Karpas-422 (cell line): ENCODE measurements around the gene FAM171A1. TPM values are rescaled to one million over a fixed set of nuclear protein-coding genes. Genes with fewer than 3 reads are reported as not detected.

Experiments
- DNase-seq: peaks from one replicate; pipeline ENCODE4 v3.0.0-alpha.2; 2015
- H2AFZ ChIP-seq: fragments of 200-600 bp; sonication (generic); 2 replicates; pipeline ENCODE4 v1.6.1; 2014; ENCODE audit warnings: antibody characterized with exemption, low read length, mixed read lengths
- H3K27ac ChIP-seq: fragments of 200-600 bp; sonication (generic); 2 replicates; pipeline ENCODE4 v1.5.1; 2014; ENCODE audit warnings: mild to moderate bottlenecking, low read length, moderate library complexity
- H3K27me3 ChIP-seq: fragments of 200-600 bp; sonication (generic); 2 replicates; pipeline ENCODE4 v1.6.1; 2014; ENCODE audit warnings: low read length, mixed read lengths
- H3K36me3 ChIP-seq: fragments of 200-600 bp; sonication (generic); 2 replicates; pipeline ENCODE4 v1.6.1; 2014; ENCODE audit warnings: low read length, mixed read lengths; ENCODE audit not compliant: insufficient read depth
- H3K4me1 ChIP-seq: fragments of 200-600 bp; sonication (generic); 2 replicates; pipeline ENCODE4 v1.6.1; 2014; ENCODE audit warnings: mild to moderate bottlenecking, low read length, mixed read lengths
- H3K4me2 ChIP-seq: fragments of 200-600 bp; sonication (generic); 2 replicates; pipeline ENCODE4 v1.6.1; 2014; ENCODE audit warnings: low read length, low read depth, mild to moderate bottlenecking; ENCODE audit not compliant: poor library complexity, severe bottlenecking
- H3K4me3 ChIP-seq: fragments of 200-600 bp; sonication (generic); 2 replicates; pipeline ENCODE4 v1.5.1; 2014; ENCODE audit warnings: mild to moderate bottlenecking, antibody characterized with exemption, low read length, mixed read lengths
- H3K79me2 ChIP-seq: fragments of 200-600 bp; sonication (generic); 2 replicates; pipeline ENCODE4 v1.6.1; 2014; ENCODE audit warnings: mild to moderate bottlenecking, low read length, mixed read lengths
- H3K9ac ChIP-seq: fragments of 200-600 bp; sonication (generic); 2 replicates; pipeline ENCODE4 v1.6.0; 2014; ENCODE audit warnings: low read length
- H3K9me2 ChIP-seq: fragments of 200-600 bp; sonication (generic), shearing (Covaris generic); replicated peaks from 2 replicates; pipeline ENCODE4 v1.6.0; 2014; ENCODE audit warnings: mild to moderate bottlenecking, low read length, moderate library complexity; ENCODE audit not compliant: insufficient read depth
- H3K9me3 ChIP-seq: fragments of 300-700, 200-600 bp; sonication (generic); 2 replicates; pipeline ENCODE4 v1.6.1; 2014; ENCODE audit warnings: low read length, mixed read lengths
- H4K20me1 ChIP-seq: fragments of 200-600 bp; sonication (generic); 2 replicates; pipeline ENCODE4 v1.6.1; 2014; ENCODE audit warnings: mild to moderate bottlenecking, antibody characterized with exemption, low read length, low read depth; ENCODE audit not compliant: insufficient read depth
- total RNA-seq: library from RNA; depleted of rRNA; stranded (reverse); fragments of >200 nt; shearing (Covaris generic); gene quantifications from 2 replicates; pipeline ENCODE4 v1.2.3, GENCODE V29; 2014; ENCODE audit warnings: low replicate concordance

The FAM171A1 gene
- total RNA-seq, 1 experiment from 2014 or later, result not detected

DNA sequence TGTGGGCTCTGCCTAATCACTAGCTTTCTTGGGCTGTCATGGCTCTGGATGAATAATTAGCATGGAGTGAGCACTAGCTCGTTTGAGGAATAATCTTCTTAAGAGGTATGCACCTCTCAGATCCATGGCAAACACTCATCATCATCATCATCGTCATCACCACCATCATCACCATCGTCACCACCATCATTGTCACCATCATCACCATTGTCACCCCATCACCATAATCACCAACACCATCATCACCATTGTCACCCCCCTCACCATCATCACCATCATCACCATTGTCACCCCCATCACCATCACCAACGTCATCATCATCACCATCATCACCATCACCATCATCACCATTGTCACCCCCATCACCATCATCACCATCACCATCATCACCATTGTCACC lies 141.8 kb downstream of the FAM171A1 start:
- Histone ChIP-seq H3K4me3 (no peak overlapping the region), H3K4me2 (no peak overlapping the region), H2AFZ (no peak overlapping the region), H3K9me2 (no peaks in the 10 kb centered on the region), H3K36me3 (no peaks in the 10 kb centered on the region), H3K27ac (no peak overlapping the region), H3K9me3 (no peaks in the 10 kb centered on the region), H3K27me3 (no peaks in the 10 kb centered on the region), H3K4me1 (no peaks in the 10 kb centered on the region), H3K9ac (no peak overlapping the region), H4K20me1 (no peaks in the 10 kb centered on the region), H3K79me2 (no peaks in the 10 kb centered on the region)
- DNase-seq, result no peak

- Histone ChIP-seq H3K4me3 (no peak overlapping the region), H3K27me3 (no peaks in the 10 kb centered on the region), H3K9me2 (no peaks in the 10 kb centered on the region), H3K9me3 (no peaks in the 10 kb centered on the region), H3K4me2 (no peak overlapping the region), H2AFZ (no peak overlapping the region), H3K79me2 (no peaks in the 10 kb centered on the region), H3K27ac (no peak overlapping the region), H3K36me3 (no peaks in the 10 kb centered on the region), H3K4me1 (no peaks in the 10 kb centered on the region), H3K9ac (no peak overlapping the region), H4K20me1 (no peaks in the 10 kb centered on the region)
- no peak for DNase-seq
Measured at GRCh38 chr10:15228426-15228825, 142.7 kb downstream of the FAM171A1 start.

- H3K36me3 ChIP-seq, result no peaks in the 10 kb centered on the region
- H3K79me2 ChIP-seq, result no peaks in the 10 kb centered on the region
- no peaks in the 10 kb centered on the region for H3K9me3 ChIP-seq
- no peak overlapping the region for H2AFZ ChIP-seq
- no peak overlapping the region for H3K4me3 ChIP-seq
- no peak overlapping the region for H3K9ac ChIP-seq
- no peak for DNase-seq
- H3K4me1 ChIP-seq, result no peaks in the 10 kb centered on the region
- no peak overlapping the region for H3K27ac ChIP-seq
- no peak overlapping the region for H3K4me2 ChIP-seq
- H3K27me3 ChIP-seq, result no peaks in the 10 kb centered on the region
- H4K20me1 ChIP-seq, result no peaks in the 10 kb centered on the region
- no peaks in the 10 kb centered on the region for H3K9me2 ChIP-seq
Measured at GRCh38 chr10:15227611-15228372, 143.3 kb downstream of the FAM171A1 start.

GRCh38 chr10:15225511-15225910 lies 145.6 kb downstream of the FAM171A1 start:
- Histone ChIP-seq H3K4me2 (no peak overlapping the region), H3K27ac (no peak overlapping the region), H3K9me3 (no peaks in the 10 kb centered on the region), H3K27me3 (no peaks in the 10 kb centered on the region), H2AFZ (no peak overlapping the region), H3K4me1 (no peaks in the 10 kb centered on the region), H4K20me1 (no peaks in the 10 kb centered on the region), H3K9ac (no peak overlapping the region), H3K4me3 (no peak overlapping the region), H3K79me2 (no peaks in the 10 kb centered on the region), H3K9me2 (no peaks in the 10 kb centered on the region), H3K36me3 (no peaks in the 10 kb centered on the region)
- DNase-seq, result no peak

DNA sequence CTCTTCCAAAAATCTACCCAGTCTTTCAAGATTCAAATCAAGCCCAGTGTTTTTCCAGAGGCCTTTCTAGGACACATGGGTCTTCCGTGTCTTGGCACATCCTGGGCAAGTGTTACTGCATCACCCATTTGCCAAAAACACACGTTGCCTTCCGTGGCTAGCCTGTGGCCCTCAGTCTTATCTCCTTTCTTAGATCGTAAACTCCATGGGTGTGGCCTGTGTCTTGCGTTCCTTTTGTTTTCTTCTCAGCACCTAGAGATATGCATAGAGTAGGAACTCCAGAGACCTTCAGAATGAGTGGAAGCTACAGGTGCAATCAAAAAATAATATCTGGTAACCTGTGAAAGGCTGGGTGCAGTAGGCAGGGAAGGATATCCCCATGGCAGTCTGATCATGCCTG lies 146.1 kb downstream of the FAM171A1 start:
- no peak overlapping the region for H2AFZ ChIP-seq
- H3K4me3 ChIP-seq, result no peak overlapping the region
- no peaks in the 10 kb centered on the region for H4K20me1 ChIP-seq
- DNase-seq, result no peak
- no peaks in the 10 kb centered on the region for H3K4me1 ChIP-seq
- no peak overlapping the region for H3K4me2 ChIP-seq
- no peaks in the 10 kb centered on the region for H3K79me2 ChIP-seq
- H3K9me2 ChIP-seq, result no peaks in the 10 kb centered on the region
- H3K27me3 ChIP-seq, result no peaks in the 10 kb centered on the region
- no peak overlapping the region for H3K9ac ChIP-seq
- no peaks in the 10 kb centered on the region for H3K36me3 ChIP-seq
- H3K9me3 ChIP-seq, result no peaks in the 10 kb centered on the region
- no peak overlapping the region for H3K27ac ChIP-seq

DNA sequence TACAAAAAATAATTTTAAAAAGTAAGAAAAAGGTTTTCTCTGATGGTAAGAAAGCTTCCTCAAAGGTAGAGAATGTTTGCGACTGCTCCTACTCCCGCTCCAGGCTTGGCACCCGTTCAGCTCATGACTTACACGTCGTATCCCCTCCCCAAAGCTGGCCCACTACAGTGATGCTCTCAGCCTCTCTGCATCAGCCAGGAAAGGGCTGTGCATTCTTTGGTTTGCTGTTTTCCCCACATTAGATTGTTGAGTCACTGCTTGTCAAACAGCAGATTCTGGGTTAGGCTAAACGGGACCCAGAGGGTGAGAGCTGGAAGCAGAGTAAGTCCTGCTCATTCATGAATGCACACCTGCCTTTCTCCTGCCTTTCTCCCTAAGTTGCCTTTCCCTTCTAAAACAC lies 147.9 kb downstream of the FAM171A1 start:
- Histone ChIP-seq H3K4me2 (no peak overlapping the region), H3K27ac (no peak overlapping the region), H3K4me1 (no peaks in the 10 kb centered on the region), H3K9me2 (no peaks in the 10 kb centered on the region), H2AFZ (no peak overlapping the region), H3K27me3 (no peaks in the 10 kb centered on the region), H3K9me3 (no peaks in the 10 kb centered on the region), H3K4me3 (no peak overlapping the region), H3K79me2 (no peaks in the 10 kb centered on the region), H3K9ac (no peak overlapping the region), H4K20me1 (no peaks in the 10 kb centered on the region), H3K36me3 (no peaks in the 10 kb centered on the region)
- DNase-seq, result no peak

- no peak overlapping the region for H3K27ac ChIP-seq
- H3K4me2 ChIP-seq, result no peak overlapping the region
- no peaks in the 10 kb centered on the region for H3K36me3 ChIP-seq
- H4K20me1 ChIP-seq, result no peaks in the 10 kb centered on the region
- no peak overlapping the region for H2AFZ ChIP-seq
- no peaks in the 10 kb centered on the region for H3K9me2 ChIP-seq
- no peak overlapping the region for H3K4me3 ChIP-seq
- H3K4me1 ChIP-seq, result no peaks in the 10 kb centered on the region
- no peaks in the 10 kb centered on the region for H3K79me2 ChIP-seq
- H3K9me3 ChIP-seq, result no peaks in the 10 kb centered on the region
- no peak overlapping the region for H3K9ac ChIP-seq
- no peak for DNase-seq
- no peaks in the 10 kb centered on the region for H3K27me3 ChIP-seq
Measured at GRCh38 chr10:15222511-15222910, 148.6 kb downstream of the FAM171A1 start.

DNA sequence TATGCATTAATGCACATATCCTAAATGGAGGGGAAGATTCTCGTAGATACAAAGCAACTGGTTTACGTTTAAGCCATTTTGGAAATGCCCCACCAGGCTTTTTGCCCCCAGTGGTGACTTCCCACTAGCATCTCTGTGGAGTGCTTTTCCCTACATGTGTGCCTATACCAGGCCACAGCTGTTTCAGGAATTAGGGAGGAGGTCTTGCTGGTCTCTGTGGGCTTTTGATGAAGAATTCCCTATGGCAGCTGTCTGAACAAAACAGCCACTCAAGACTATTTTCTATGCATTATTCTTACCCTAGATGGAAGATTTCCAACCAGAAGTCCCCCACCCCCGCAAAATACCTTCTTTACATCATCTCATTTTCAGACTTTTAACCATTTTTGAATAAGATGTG lies 150.6 kb downstream of the FAM171A1 start:
- H3K36me3 ChIP-seq, result no peaks in the 10 kb centered on the region
- DNase-seq, result no peak

More for the DNA sequence above, 150.6 kb downstream of the FAM171A1 start:
- no peaks in the 10 kb centered on the region for H3K27me3 ChIP-seq
- no peaks in the 10 kb centered on the region for H3K9me3 ChIP-seq
- no peak overlapping the region for H3K27ac ChIP-seq
- no peaks in the 10 kb centered on the region for H4K20me1 ChIP-seq
- no peak overlapping the region for H3K4me2 ChIP-seq
- no peak overlapping the region for H3K4me3 ChIP-seq
- no peaks in the 10 kb centered on the region for H3K79me2 ChIP-seq
- H3K4me1 ChIP-seq, result no peaks in the 10 kb centered on the region
- H3K9ac ChIP-seq, result no peak overlapping the region
- H3K9me2 ChIP-seq, result no peaks in the 10 kb centered on the region
- no peak overlapping the region for H2AFZ ChIP-seq
